ENCODE results near the gene LSM12.
"Not testable (repeated sequence)": the region's sequence is repeated elsewhere in the genome, so short reads cannot be mapped to it uniquely, and the experiment has no call there.

The LSM12 gene

DNA sequence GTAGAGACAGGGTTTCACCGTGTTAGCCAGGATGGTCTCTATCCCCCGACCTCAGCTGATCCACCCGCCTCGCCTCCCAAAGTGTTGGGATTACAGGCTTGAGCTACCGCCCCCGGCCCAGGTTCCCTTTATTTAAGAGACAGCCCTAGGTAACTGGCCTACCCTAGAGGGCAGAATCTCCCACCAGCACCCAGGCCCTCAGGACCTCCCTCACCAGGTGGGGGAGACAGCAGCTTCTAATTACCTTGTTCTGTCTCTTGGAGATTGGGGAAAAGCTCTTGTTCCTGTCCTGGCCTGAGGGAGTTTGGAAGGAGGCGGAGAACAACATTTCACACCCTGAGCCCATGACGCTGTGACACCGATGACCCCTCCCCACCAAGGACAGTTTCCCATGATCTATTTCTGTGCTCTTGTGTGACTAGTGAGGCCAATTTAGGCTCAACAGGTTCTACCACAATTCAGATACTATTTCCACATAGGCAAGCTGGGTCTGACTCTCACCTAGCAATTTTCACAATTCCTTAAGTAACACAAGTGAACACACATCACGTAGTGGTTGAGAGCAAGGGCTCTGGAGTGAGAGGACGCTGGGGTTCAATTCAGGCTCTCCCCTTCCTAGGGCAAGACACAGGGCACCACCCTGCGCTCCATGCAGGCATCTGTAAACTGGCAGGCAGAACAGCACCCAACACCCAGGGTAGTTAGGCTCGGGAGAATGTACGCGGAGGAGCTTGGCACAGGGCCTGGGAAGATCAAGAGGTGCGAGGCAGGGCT is 36.6 kb upstream of the LSM12 start (continued):
- TF ChIP-seq EGR2 (tag by site-specific recombination; IDR thresholded peaks at IDR 0.05; ENCODE audit: low read depth) (0 out of 2 replicates have a peak, but pooled peaks have one; percentile 12), ZNF791 (tag by site-specific recombination; IDR thresholded peaks at IDR 0.05) (no peak), ZNF76 (tag by site-specific recombination; IDR thresholded peaks at IDR 0.05; ENCODE audit: borderline replicate concordance, low read depth) (no peak)
- TF ChIP-seq, protein P1, sequence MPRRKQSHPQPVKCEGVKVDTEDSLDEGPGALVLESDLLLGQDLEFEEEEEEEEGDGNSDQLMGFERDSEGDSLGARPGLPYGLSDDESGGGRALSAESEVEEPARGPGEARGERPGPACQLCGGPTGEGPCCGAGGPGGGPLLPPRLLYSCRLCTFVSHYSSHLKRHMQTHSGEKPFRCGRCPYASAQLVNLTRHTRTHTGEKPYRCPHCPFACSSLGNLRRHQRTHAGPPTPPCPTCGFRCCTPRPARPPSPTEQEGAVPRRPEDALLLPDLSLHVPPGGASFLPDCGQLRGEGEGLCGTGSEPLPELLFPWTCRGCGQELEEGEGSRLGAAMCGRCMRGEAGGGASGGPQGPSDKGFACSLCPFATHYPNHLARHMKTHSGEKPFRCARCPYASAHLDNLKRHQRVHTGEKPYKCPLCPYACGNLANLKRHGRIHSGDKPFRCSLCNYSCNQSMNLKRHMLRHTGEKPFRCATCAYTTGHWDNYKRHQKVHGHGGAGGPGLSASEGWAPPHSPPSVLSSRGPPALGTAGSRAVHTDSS (tag by site-specific recombination; IDR thresholded peaks at IDR 0.05), result no peak

DNA sequence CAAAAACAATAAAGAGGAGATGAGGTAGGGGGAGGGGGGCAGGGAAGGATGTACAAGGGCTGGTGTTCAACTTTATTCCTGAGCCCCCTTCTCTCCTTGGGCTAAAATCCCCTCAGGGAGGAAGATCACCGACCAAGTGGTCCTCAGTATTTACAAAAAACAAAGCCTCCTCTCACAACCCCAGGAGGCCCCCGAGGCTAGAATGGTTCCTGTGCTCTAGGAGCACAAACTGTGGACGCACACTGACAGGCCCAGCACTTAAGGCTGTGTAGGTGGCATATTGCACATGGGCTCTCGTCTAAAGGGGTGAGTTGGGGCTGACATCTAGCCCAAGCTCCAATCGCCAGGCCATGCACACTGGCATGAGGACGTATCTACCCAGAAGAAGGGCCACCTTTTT is 35.4 kb upstream of the LSM12 start:
- ChIA-PET CTCF (interaction anchor here (0.6 to 3.0 kb wide), 5 partner anchors 9 to 75 kb away, joined by 3 to 31 read pairs (median 8); partner anchors contain the start of gene HDAC5), POLR2A (interaction anchor here (0.6 to 1.9 kb wide), 2 partner anchors 10 to 40 kb away, joined by 6 to 8 read pairs; no protein-coding TSS in a partner anchor)
- H3K4me1 ChIP-seq (ENCODE audit: control insufficient read depth, insufficient read depth, low read length); H3K27ac ChIP-seq (ENCODE audit: extremely low read depth, low read depth, low read length); H3K36me3 ChIP-seq (ENCODE audit: control insufficient read depth in 2 of 2, insufficient read depth in 1 of 2, low read length in 2 of 2); H3K9me3 ChIP-seq (ENCODE audit: control insufficient read depth, insufficient read depth, low read depth, low read length); H3K4me3 ChIP-seq (ENCODE audit: low read depth, low read length): not testable (repeated sequence)

DNA sequence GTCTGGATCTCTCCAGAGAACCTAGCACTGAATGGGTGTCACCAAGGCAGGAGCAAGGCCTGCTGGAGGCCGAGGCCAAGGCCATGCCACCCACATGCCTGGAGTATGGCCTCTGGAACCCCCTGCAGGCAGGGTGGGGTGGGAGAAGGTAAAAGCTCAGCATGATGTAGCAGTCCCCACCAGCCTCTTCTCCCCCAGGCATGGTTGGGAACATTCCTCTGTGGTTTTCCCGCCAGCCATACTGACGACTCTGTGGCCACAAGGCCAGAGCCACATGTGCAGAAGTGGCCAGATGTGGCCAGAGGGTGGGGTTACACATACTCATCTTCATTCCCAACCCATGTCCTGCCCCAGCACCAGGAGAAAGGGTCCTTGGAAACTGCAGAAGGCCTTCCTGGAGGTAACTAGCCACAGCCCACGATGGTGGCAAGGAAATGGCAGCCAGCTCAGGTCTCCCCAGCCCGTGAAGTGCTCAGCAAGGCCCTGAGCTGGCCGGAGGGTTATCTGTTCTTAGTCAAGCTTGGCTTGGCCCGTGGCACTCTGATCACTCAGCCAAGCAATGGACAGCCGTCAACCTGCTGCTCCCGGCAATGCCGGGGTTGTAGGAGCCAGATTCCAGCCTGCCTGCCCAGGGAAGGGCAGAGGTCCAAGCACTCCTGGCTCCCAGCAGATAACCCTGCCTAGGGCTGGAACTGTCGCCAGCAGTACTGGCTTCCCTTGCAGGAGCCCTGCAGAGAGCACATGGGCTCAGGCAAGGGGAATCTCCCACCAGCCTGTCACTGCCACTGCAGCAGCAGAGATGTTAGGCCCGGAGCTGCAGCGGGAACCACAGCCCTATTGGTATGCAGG is 30.9 kb upstream of the LSM12 start:
- H3K27ac ChIP-seq (ENCODE audit: extremely low read depth, low read depth, low read length), result peak overlapping the region; percentile 73
- no peak overlapping the region for H3K4me3 ChIP-seq (ENCODE audit: low read depth, low read length)
- H3K36me3 ChIP-seq (ENCODE audit: control insufficient read depth in 2 of 2, insufficient read depth in 1 of 2, low read length in 2 of 2), result peaks cover 0 to 9% of the 10 kb centered on the region in 2 experiments; a peak in 2 of 3 replicates
- H3K9me3 ChIP-seq (ENCODE audit: control insufficient read depth, insufficient read depth, low read depth, low read length), result no peaks in the 10 kb centered on the region
- H3K4me1 ChIP-seq (ENCODE audit: control insufficient read depth, insufficient read depth, low read length), result peaks cover 10% of the 10 kb centered on the region; the same call in 1 of the 2 replicates
- ChIA-PET CTCF (interaction anchor here (0.6 to 4.6 kb wide), 8 partner anchors 12 to 71 kb away, joined by 3 to 33 read pairs (median 4); partner anchors contain the start of gene HDAC5), POLR2A (interaction anchor here (0.5 kb wide), 1 partner anchor 10 kb away, joined by 3 read pairs; no protein-coding TSS in a partner anchor)
- TF ChIP-seq ZNF354C (tag by site-specific recombination; IDR thresholded peaks at IDR 0.05; ENCODE audit: borderline replicate concordance, low read depth) (no peak), GLIS1 (tag by site-specific recombination; IDR thresholded peaks at IDR 0.05) (peak; percentile 40; the same call in 1 of the 2 replicates), GLIS2 (tag by site-specific recombination; IDR thresholded peaks at IDR 0.05) (peak; percentile 26; the same call in 1 of the 2 replicates), EGR2 (tag by site-specific recombination; IDR thresholded peaks at IDR 0.05; ENCODE audit: low read depth) (peak; percentile 40; the same call in 1 of the 2 replicates), ZNF214 (tag by site-specific recombination; IDR thresholded peaks at IDR 0.05; ENCODE audit: borderline replicate concordance) (no peak), ZNF138 (tag by site-specific recombination; IDR thresholded peaks at IDR 0.05; ENCODE audit: borderline replicate concordance) (no peak), ZBTB1 (tag by site-specific recombination; IDR thresholded peaks at IDR 0.05) (no peak), ZNF777 (tag by site-specific recombination; IDR thresholded peaks at IDR 0.05; ENCODE audit: borderline replicate concordance) (no peak), ZNF10 (tag by site-specific recombination; IDR thresholded peaks at IDR 0.05) (no peak), ZBTB7A (tag by site-specific recombination; IDR thresholded peaks at IDR 0.05; ENCODE audit: low read depth) (no peak)
- TF ChIP-seq, protein P2, sequence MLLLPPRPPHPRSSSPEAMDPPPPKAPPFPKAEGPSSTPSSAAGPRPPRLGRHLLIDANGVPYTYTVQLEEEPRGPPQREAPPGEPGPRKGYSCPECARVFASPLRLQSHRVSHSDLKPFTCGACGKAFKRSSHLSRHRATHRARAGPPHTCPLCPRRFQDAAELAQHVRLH (tag by site-specific recombination; IDR thresholded peaks at IDR 0.05), result no peak
- TF ChIP-seq, protein P3, sequence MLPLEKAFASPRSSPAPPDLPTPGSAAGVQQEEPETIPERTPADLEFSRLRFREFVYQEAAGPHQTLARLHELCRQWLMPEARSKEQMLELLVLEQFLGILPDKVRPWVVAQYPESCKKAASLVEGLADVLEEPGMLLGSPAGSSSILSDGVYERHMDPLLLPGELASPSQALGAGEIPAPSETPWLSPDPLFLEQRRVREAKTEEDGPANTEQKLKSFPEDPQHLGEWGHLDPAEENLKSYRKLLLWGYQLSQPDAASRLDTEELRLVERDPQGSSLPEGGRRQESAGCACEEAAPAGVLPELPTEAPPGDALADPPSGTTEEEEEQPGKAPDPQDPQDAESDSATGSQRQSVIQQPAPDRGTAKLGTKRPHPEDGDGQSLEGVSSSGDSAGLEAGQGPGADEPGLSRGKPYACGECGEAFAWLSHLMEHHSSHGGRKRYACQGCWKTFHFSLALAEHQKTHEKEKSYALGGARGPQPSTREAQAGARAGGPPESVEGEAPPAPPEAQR (tag by site-specific recombination; IDR thresholded peaks at IDR 0.05), result no peak
- TF ChIP-seq, protein P4, sequence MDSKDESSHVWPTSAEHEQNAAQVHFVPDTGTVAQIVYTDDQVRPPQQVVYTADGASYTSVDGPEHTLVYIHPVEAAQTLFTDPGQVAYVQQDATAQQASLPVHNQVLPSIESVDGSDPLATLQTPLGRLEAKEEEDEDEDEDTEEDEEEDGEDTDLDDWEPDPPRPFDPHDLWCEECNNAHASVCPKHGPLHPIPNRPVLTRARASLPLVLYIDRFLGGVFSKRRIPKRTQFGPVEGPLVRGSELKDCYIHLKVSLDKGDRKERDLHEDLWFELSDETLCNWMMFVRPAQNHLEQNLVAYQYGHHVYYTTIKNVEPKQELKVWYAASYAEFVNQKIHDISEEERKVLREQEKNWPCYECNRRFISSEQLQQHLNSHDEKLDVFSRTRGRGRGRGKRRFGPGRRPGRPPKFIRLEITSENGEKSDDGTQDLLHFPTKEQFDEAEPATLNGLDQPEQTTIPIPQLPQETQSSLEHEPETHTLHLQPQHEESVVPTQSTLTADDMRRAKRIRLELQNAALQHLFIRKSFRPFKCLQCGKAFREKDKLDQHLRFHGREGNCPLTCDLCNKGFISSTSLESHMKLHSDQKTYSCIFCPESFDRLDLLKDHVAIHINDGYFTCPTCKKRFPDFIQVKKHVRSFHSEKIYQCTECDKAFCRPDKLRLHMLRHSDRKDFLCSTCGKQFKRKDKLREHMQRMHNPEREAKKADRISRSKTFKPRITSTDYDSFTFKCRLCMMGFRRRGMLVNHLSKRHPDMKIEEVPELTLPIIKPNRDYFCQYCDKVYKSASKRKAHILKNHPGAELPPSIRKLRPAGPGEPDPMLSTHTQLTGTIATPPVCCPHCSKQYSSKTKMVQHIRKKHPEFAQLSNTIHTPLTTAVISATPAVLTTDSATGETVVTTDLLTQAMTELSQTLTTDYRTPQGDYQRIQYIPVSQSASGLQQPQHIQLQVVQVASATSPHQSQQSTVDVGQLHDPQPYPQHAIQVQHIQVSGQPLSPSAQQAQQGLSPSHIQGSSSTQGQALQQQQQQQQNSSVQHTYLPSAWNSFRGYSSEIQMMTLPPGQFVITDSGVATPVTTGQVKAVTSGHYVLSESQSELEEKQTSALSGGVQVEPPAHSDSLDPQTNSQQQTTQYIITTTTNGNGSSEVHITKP (tag by site-specific recombination; IDR thresholded peaks at IDR 0.05), result no peak
- TF ChIP-seq, protein P5, sequence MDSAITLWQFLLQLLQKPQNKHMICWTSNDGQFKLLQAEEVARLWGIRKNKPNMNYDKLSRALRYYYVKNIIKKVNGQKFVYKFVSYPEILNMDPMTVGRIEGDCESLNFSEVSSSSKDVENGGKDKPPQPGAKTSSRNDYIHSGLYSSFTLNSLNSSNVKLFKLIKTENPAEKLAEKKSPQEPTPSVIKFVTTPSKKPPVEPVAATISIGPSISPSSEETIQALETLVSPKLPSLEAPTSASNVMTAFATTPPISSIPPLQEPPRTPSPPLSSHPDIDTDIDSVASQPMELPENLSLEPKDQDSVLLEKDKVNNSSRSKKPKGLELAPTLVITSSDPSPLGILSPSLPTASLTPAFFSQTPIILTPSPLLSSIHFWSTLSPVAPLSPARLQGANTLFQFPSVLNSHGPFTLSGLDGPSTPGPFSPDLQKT (IDR thresholded peaks at IDR 0.05; ENCODE audit: borderline replicate concordance, low read depth, low read length), result no peak
- TF ChIP-seq, protein P6, sequence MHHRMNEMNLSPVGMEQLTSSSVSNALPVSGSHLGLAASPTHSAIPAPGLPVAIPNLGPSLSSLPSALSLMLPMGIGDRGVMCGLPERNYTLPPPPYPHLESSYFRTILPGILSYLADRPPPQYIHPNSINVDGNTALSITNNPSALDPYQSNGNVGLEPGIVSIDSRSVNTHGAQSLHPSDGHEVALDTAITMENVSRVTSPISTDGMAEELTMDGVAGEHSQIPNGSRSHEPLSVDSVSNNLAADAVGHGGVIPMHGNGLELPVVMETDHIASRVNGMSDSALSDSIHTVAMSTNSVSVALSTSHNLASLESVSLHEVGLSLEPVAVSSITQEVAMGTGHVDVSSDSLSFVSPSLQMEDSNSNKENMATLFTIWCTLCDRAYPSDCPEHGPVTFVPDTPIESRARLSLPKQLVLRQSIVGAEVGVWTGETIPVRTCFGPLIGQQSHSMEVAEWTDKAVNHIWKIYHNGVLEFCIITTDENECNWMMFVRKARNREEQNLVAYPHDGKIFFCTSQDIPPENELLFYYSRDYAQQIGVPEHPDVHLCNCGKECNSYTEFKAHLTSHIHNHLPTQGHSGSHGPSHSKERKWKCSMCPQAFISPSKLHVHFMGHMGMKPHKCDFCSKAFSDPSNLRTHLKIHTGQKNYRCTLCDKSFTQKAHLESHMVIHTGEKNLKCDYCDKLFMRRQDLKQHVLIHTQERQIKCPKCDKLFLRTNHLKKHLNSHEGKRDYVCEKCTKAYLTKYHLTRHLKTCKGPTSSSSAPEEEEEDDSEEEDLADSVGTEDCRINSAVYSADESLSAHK (tag by site-specific recombination; IDR thresholded peaks at IDR 0.05), result no peak

Data from HEK293 (cell line).